CD4-positive, alpha-beta T cell treated with Interleukin-1 beta for 1 hour (primary cell): ENCODE results near the gene MB21D2.
"Not testable (repeated sequence)": the region's sequence is repeated elsewhere in the genome, so short reads cannot be mapped to it uniquely, and the experiment has no call there.

Experiments used
- DNase-seq, 2 donors: peaks; one replicate each; pipeline ENCODE4 v3.0.0-alpha.2; 2020 to 2022

Gene MB21D2

GRCh38 chr3:192855434-192855833 is 62.2 kb downstream of the MB21D2 start:
- DNase-seq = no peak

- DNase-seq = peak in 1 of 2 donors; percentile 51
Measured at GRCh38 chr3:192851821-192852372, 65.8 kb downstream of the MB21D2 start.

- no peak for DNase-seq
Measured at GRCh38 chr3:192850451-192850981, 67.1 kb downstream of the MB21D2 start.

- not testable (repeated sequence) for DNase-seq
Measured at GRCh38 chr3:192849821-192850220, 67.8 kb downstream of the MB21D2 start.

- DNase-seq = no peak
Measured at GRCh38 chr3:192848371-192849233, 69.1 kb downstream of the MB21D2 start.

- DNase-seq = no peak
Measured at GRCh38 chr3:192847941-192848340, 69.7 kb downstream of the MB21D2 start.

- DNase-seq = no peak
Measured at GRCh38 chr3:192845526-192845855, 72.2 kb downstream of the MB21D2 start.

GRCh38 chr3:192844836-192845525 is 72.7 kb downstream of the MB21D2 start:
- no peak for DNase-seq

- no peak for DNase-seq
Measured at GRCh38 chr3:192844486-192844765, 73.2 kb downstream of the MB21D2 start.

GRCh38 chr3:192843723-192844485 is 73.8 kb downstream of the MB21D2 start:
- DNase-seq = no peak

GRCh38 chr3:192843119-192843518 is 74.5 kb downstream of the MB21D2 start:
- DNase-seq = no peak

GRCh38 chr3:192842711-192843110 is 74.9 kb downstream of the MB21D2 start:
- no peak for DNase-seq

- DNase-seq = no peak
Measured at GRCh38 chr3:192842138-192842537, 75.5 kb downstream of the MB21D2 start.

GRCh38 chr3:192841428-192841827 is 76.2 kb downstream of the MB21D2 start:
- no peak for DNase-seq

- DNase-seq = no peak
Measured at GRCh38 chr3:192840143-192840836, 77.4 kb downstream of the MB21D2 start.

GRCh38 chr3:192835818-192836815 is 81.5 kb downstream of the MB21D2 start:
- DNase-seq = no peak

GRCh38 chr3:192834428-192834827 is 83.2 kb downstream of the MB21D2 start:
- no peak for DNase-seq

- no peak for DNase-seq
Measured at GRCh38 chr3:192833177-192833890, 84.3 kb downstream of the MB21D2 start.

GRCh38 chr3:192831801-192832347 is 85.8 kb downstream of the MB21D2 start:
- no peak for DNase-seq

GRCh38 chr3:192831111-192831644 is 86.5 kb downstream of the MB21D2 start:
- DNase-seq = no peak
